Islet precursor cell (in vitro differentiated cells): Measurements from ENCODE around the gene ISM2.
A peak's percentile ranks its signal among the peaks of the same experiment; 100 is the strongest.

Source experiments
- DNase-seq: peaks from one replicate; pipeline ENCODE4 v3.0.0-alpha.2; 2018

ISM2 gene

DNA sequence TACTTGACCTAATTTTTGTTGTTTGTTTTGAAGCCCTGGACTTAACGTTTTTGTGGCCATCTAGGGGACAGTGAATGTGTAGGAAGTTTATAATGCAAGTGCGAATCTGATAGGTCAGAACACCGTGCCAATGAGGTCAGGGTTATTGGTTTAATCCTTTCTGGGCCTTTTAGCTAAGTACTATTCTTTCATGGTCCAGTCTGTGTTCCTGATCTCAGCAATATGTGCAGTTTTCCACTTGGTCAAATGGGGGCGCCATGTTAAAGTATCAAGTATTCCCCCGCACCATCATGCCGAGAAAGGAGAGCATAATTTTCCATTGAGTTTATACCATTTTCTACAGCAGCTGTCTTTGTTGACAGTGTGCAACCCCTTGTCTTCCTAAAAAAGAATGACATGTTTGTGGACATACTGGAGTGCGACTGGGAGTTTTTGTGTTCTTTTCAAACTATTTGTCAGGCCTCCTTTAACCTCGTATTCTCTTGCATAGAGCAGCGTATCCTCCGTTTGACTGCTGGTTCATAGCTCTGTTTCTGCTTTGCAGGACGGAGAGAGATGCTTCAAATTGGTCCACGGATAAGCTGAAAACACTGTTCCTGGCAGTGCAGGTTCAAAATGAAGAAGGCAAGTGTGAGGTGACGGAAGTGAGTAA is 39.4 kb downstream of the ISM2 start:
- peak; percentile 79 for DNase-seq

DNA sequence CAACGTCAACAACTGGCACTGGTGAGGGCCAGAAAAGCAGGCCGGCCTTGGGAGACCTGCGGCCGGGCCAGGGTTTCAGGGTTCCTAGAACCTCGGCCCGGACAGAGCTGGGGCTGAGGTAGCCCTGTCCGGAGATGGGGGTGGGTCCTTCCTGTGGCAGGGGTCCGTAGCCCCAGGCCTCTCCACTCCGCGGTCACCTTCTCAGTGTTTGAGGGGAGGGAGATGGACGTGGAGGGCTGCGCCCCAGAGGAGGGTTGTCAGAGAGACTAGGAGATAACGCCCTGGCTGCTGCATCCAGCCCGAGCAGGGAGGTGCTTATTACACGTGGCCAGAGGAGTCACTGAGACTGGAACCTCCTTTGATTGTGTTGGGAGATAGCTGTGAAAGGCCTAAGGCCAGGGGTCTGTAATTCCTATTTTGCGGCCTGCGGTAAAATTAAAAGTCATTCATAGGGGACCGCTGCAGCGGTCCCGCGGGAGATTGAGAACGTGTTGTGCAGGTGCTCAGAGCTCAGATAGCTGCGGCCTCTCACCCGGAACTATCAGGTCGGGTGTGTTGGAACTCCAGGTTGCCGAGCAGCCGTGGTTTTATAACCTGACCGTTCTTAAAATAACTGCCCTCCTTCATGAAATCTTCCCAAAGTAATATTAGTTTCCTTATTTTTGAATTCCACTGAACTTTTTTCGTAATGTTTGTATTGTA is 40.2 kb downstream of the ISM2 start:
- peak; percentile 70 for DNase-seq

DNA sequence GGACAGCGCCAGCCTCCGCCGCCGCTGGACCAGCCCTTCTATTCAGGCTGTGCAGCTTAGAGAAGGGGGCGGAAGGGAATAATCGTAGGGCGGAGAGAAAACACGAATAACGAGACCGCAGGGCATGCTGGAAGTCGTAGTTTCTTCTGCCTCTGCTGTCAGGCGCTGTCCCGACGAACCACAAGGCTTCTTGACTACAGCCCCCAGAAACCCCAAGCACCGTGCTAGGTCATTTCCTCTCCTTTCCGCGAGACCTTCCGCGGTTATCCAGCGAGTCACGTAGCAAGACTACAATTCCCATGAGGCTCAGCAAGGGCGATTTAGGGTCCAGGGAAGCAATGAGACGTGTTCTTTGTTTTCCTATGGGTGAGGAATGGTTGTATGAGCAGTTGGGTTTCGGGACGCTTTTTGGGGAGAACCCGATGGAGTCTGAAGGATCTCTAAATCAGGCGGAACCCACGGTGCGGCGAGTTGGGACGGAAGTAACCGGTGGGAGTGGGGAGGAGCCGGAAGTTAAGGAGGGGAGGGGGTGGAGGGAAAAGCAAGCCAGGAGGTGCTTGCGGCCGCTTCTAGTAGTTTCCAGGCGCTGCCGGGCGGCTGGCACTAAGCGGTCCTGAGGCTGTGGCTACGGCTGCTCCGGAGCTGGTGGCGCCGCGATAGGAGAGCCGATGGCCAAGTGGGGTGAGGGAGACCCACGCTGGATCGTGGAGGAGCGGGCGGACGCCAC is 40.9 kb downstream of the ISM2 start, which contains the start of the genes AHSA1 and VIPAS39:
Gene AHSA1, plus strand, starts transcription at position 572 of the 727 bp plus-strand sequence. Its CDS starts 97 bp downstream, at position 669.
Gene VIPAS39, minus strand, starts transcription at position 80 of the 727 bp plus-strand sequence. CDS start 3,499 bp downstream, outside the sequence.
- peak; percentile 99 for DNase-seq

DNA sequence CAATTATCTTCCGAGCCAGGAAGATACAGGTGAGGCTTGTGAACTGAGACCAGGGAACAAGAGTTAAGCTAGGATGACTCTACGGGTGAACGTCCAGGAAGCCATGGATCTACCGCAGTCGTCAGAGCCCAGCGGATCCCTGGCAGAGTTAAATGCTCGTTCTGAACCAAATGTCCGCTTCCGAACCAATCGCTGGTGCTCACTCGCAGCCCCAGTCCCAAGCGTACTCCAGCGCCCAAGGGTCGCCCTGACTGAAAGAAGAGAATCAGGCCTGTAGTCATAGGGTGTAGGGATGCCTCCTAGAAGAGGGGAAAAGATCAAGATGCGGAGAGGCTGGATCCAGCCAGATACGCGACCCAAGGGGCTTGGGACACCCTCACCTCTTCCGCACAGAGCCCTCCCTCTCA is 41.5 kb downstream of the ISM2 start:
- no peak for DNase-seq

DNA sequence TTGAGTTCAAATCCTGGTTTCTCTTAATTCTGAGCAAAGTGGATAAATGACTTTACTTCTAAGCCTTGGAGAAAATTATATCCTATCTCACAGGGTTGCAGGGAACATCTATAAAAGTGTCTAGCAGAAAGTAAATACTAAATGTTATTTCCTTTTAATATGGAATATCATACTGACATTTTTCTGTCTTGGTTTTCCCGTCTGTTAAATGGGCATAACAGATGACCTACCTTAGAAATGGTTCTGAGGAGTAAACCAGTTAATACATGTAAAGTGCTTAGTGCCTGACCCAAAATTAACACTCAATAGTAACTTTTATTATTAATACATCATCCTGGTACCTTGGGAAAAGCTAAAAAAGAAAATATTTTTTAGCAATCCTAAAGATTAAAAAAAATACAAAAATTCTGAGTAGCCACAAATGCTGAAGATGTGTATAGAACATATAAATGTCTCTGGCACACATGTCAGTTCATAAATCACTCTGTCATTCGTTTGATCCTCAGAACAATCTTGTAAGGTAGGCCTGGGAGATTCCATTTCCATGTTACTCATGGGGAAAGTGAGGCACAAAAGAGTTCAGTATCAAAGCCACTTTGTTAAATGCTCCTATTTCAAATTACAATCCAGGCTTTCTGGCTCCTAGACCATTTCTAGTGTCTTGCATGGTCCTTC is 42.5 kb downstream of the ISM2 start:
- no peak for DNase-seq

DNA sequence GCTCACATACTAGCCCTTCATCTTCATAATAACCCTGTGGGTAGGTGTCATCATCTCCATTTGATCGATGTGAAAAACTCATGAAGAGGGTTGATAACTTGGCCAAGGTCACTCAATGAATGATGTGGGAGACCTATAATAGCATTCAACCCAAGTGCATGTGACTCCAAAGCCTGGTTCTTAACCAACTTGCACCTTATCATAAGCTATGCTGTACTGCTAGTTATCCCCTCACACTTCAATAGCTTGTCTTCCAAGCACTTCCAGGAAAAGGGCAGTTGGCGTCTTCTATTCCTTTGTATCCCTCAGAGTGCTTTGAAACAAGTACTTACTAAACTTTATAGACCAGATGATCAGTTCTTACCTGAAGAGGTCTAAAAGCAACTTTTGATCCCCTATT is 56.4 kb downstream of the ISM2 start:
- no peak for DNase-seq

DNA sequence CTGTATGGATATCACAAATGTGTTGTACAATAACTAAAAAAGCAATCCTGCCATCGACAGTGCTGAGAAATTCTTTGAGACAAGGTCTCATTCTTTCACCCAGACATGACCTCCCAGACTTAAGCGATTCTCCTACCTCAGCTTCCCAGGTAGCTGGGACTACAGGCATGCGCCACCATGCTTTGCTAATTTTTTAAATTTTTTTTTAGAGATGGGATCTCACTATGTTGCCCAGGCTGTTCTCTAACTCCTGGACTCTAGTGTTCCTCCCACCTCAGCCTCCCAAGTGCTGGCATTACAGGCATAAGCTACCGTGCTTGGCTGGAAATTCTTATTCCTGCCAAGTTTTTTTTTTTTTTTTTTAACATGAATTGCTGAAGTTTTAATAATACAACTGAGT is 58.8 kb downstream of the ISM2 start:
- DNase-seq = no peak

DNA sequence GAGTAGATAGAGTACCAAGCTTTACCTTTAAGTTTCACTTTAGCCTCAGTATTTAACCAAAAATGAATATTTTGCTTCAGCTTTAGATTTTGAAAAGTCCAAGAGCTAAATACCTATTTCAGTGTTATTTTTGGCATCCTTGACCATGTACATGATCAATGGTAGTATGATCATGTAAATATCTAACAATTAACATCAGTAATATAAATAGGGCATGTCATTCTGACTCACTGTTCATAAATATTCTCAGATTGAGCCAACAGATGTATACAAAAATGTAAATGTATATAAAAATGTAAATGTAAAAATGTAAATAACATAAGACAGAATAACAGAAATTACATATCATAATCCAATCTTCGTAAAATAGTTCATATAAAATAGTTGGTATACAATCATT is 60.0 kb downstream of the ISM2 start:
- no peak for DNase-seq

DNA sequence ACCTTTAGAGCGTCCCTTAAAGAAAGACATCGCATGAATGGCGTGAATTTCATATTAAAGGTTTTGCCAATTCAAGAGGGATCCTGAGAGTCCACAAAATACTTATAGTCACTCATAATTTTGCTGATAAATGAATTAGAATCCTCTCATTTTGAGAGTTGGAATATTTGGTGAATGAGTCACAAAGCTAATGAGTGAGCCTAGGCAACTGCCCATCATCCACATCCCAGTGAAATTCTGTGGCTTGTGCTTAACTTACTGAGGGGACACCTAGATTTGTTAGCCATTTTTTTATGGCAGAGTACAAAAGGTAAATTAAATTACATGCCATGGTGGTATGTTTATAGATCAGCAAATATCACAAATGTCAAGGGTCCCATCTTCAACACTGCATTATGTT is 62.6 kb downstream of the ISM2 start:
- no peak for DNase-seq

DNA sequence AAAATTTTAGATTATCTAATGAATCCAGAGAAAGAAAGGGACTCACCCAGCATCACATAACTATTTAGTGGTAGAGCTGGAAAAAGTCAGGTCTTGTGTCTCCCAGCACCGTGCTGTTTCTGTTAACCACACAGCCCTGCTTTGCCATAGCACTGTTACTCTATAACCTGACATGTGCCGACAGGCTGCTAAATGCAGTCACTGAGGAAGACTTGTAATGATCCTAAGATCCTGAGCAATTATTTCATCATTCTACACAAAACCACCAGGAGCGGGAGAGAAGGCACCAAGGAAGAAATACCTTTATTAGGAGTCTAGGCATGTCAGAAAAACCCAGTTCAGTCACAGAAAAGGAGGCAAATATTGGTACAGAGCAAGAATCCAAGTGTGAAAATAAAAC is 72.2 kb downstream of the ISM2 start:
- no peak for DNase-seq

DNA sequence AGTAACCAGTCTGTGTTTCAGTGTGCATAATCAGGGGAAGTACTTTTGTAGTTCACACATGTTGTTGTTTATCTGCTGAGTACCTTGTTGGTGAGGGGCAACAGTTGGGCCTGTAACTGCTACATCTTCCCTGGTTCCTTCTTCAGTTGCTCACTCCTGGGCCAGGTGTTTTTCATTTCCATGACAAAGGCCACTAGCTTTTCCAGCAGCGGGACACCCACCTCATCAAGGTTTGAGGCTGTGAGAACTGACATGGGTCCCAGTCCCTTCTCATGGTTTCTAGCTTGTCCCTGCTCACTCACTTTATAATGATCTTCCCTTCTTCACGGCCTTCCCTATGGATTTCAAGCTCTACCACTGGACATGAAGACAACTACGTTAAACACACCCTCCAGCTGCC is 73.8 kb downstream of the ISM2 start:
- no peak for DNase-seq
